Activated CD8-positive, alpha-beta T cell treated with anti-CD3 and anti-CD28 coated beads, Interleukin-2, amount 10 ng/mL, durations not matched to agents 7 days and 5 days (primary cell): ENCODE measurements around the gene NES. TPM values are rescaled to one million over a fixed set of nuclear protein-coding genes. Genes with fewer than 3 reads are reported as not detected.
A peak's percentile ranks its signal among the peaks of the same experiment; 100 is the strongest.

ENCODE experiments used
- ATAC-seq: fragments of 150-1000 bp; cut with Tn5 transposase; one replicate; pipeline ENCODE4 v1.10.0; 2021; ENCODE audit warnings: moderate library complexity
- CTCF ChIA-PET: fragments of 350-600 bp; sonication (Branson Sonifier 250); formaldehyde crosslinking; loops from one replicate; lab custom pipeline; 2021; ENCODE audit warnings: antibody characterized with exemption; lab: Charles Lee
- POLR2A ChIA-PET: fragments of 350-600 bp; sonication (Branson Sonifier 250); formaldehyde crosslinking; loops from one replicate; lab custom pipeline; 2021; ENCODE audit warnings: antibody characterized with exemption; lab: Charles Lee
- DNase-seq: peaks from one replicate; pipeline ENCODE4 v3.0.0-alpha.2; 2020
- H3K27ac Mint-ChIP-seq: one replicate; pipeline ENCODE4 v1.8.0; 2021; ENCODE audit warnings: mild to moderate bottlenecking, mixed read lengths
- H3K27me3 Mint-ChIP-seq: one replicate; pipeline ENCODE4 v1.8.0; 2021; ENCODE audit warnings: low read depth, mixed read lengths
- H3K36me3 Mint-ChIP-seq: one replicate; pipeline ENCODE4 v1.8.0; 2021; ENCODE audit warnings: low read depth, mixed read lengths
- H3K4me1 Mint-ChIP-seq: one replicate; pipeline ENCODE4 v1.8.0; 2021; ENCODE audit warnings: low read depth, mixed read lengths
- H3K4me3 Mint-ChIP-seq: one replicate; pipeline ENCODE4 v1.8.0; 2021; ENCODE audit warnings: mild to moderate bottlenecking, mixed read lengths
- H3K9me3 Mint-ChIP-seq: one replicate; pipeline ENCODE4 v1.8.0; 2022; ENCODE audit warnings: mixed read lengths; ENCODE audit not compliant: insufficient read depth
- total RNA-seq, 2 experiments: library from RNA; stranded (reverse); gene quantifications; one replicate each; pipeline ENCODE4 v1.2.3, GENCODE V29; 2021

The NES gene
- total RNA-seq, 2 experiments from 2014 or later = not detected

DNA sequence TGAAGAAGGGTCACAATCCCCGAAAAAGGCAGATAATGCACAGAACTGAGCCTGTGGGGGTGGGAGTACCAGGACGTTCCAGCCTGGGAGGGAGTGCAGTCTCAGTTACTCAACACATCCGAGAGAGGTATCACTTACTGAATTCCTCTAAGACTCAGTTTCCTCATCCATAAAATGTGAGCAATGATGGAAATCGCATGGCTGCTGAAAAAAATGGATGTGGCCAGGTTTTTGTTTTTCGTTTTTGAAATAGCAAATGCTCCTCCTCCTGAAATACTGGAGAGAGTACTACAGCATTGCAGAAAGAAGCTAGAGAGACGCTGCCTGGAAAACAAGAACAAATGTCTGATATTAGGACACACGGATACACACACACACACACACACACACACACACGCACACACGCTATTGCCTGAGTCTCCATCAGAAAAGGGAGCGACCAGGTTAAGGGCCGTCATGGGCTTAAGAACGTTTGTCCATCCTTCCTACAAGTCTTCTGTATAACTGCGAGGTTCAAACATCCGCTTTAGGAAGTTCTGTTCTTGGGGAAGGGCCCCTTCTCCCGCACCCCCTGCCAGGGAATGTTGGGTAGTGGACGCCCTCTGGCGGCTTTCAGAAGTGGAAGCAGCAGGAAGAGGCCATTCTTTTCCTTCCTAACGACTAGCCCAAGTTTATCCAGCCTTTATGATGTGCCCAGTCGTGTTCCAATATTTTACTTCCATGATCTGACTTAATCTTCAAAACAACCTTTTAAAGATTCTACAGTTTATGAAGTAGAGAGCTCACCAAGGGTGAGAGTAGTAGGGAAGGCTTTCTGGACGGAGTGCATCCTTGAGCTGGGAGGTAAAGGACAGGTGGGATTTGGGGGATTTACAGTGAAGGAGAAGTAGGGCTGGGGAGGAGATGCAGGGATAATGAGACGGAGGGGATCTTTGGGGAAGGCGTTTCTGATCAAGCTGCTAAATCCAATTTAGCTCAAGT is 699 bp upstream of the NES start:
- ChIA-PET CTCF (interaction anchor here (0.7 to 19.7 kb wide), 21 partner anchors 9 to 292 kb away, joined by 3 to 543 read pairs (median 5); partner anchors contain the start of genes ISG20L2, METTL25B and NTRK1), POLR2A (interaction anchor here (1.2 kb wide), 1 partner anchor 23 kb away, joined by 4 read pairs; no protein-coding TSS in a partner anchor)
- H3K27me3 Mint-ChIP-seq = peaks cover 69% of the 10 kb centered on the region
- DNase-seq = peak; percentile 41
- no peak overlapping the region for H3K27ac Mint-ChIP-seq
- H3K4me3 Mint-ChIP-seq = no peak overlapping the region
- H3K36me3 Mint-ChIP-seq = no peaks in the 10 kb centered on the region
- peaks cover 16% of the 10 kb centered on the region for H3K4me1 Mint-ChIP-seq
- ATAC-seq = peak; percentile 43
- no peaks in the 10 kb centered on the region for H3K9me3 Mint-ChIP-seq

GRCh38 chr1:156676114-156676819 is 940 bp downstream of the NES start:
- H3K9me3 Mint-ChIP-seq = no peaks in the 10 kb centered on the region
- H3K27me3 Mint-ChIP-seq = peaks cover 73% of the 10 kb centered on the region
- no peak for DNase-seq
- H3K4me3 Mint-ChIP-seq = no peak overlapping the region
- CTCF ChIA-PET = interaction anchor here (0.8 to 19.7 kb wide), 13 partner anchors 11 to 291 kb away, joined by 3 to 543 read pairs (median 5); partner anchors contain the start of genes CRABP2, HAPLN2, ISG20L2 and METTL25B
- no peak overlapping the region for H3K27ac Mint-ChIP-seq
- H3K4me1 Mint-ChIP-seq = peaks cover 16% of the 10 kb centered on the region
- no peak for ATAC-seq
- no peaks in the 10 kb centered on the region for H3K36me3 Mint-ChIP-seq
- POLR2A ChIA-PET = interaction anchor here (1.5 kb wide), 1 partner anchor 30 kb away, joined by 5 read pairs; no protein-coding TSS in a partner anchor

DNA sequence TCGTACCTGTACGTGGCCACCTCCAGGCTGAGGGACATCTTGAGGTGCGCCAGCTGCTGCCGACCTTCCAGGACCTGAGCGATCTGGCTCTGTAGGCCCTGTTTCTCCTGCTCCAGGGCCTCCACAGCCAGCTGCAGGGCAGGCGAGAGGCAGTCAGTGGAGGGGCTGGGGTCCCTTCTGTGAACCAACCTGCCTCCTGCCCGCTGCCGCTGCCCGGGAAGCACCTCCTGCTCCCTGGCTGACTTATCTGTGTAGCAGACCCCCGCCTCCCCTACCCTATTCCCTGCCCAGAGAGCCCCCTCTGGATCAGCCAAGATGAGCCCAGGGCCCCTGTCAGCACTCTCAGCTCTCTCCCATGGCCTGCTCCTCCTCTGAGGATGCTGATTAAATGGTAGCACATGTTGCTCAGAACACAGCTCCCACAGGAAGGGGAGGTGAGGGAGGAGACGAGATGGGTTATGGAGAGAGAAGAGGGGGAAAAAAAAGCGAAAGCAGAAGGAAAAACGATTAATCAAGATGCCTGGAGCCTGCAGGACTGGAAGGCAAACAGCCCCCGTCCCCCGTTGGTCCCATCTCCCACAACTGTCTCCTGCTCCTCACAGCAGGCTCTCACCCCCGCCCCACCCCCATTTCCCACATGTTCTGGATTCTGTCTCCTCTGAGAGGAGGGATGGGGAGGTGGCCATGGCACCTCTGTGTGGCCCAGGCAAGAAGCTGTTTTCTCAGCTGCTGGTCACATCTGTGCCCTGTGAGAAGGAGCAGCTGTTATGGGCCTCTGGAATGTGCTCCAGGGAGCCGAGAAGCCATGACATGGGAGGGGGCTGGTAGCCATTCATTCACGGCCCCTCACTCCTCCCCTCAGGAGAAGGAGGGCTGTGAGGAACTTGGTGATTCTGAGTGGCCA is 1.7 kb downstream of the NES start:
- Mint-ChIP-seq H3K9me3 (no peaks in the 10 kb centered on the region), H3K4me1 (peaks cover 16% of the 10 kb centered on the region), H3K27ac (no peak overlapping the region), H3K4me3 (no peak overlapping the region), H3K27me3 (peaks cover 72% of the 10 kb centered on the region), H3K36me3 (no peaks in the 10 kb centered on the region)
- CTCF ChIA-PET = interaction anchor here (0.8 to 19.7 kb wide), 10 partner anchors 10 to 56 kb away, joined by 3 to 543 read pairs (median 9); partner anchors contain the start of genes CRABP2, HAPLN2, ISG20L2 and METTL25B
- ATAC-seq = no peak
- DNase-seq = no peak
- POLR2A ChIA-PET = interaction anchor here (1.5 kb wide), 1 partner anchor 31 kb away, joined by 5 read pairs; no protein-coding TSS in a partner anchor

GRCh38 chr1:156673387-156674121 is 3.7 kb downstream of the NES start:
- Mint-ChIP-seq H3K27me3 (peaks cover 62% of the 10 kb centered on the region), H3K9me3 (no peaks in the 10 kb centered on the region), H3K4me1 (peaks cover 16% of the 10 kb centered on the region), H3K4me3 (no peak overlapping the region), H3K36me3 (no peaks in the 10 kb centered on the region), H3K27ac (no peak overlapping the region)
- DNase-seq (no peak), ATAC-seq (no peak)
- ChIA-PET POLR2A (no interaction called here), CTCF (interaction anchor here (1.2 kb wide), 1 partner anchor 13 kb away, joined by 3 read pairs; no protein-coding TSS in a partner anchor)

DNA sequence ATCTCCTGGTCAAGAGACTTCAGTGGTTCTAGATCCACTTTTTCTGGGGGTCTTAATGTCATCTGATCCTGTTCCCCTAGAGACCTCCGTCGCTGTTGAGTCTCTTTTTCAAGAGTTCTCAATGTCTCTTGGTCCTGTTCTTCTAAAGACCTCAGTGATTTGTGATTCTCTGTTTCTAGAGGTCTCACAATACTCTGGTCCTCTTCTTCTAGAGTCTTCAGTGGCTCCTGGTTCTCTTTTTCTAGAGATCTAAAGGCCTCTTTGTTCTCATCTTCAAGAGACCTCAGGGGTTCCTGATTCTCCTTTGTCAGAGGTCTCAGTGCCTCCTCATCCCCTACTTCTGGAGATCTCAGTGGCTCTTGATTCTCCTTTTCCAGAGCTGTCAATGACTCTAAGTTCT is 5.4 kb downstream of the NES start:
- ATAC-seq = no peak
- Mint-ChIP-seq H3K9me3 (no peaks in the 10 kb centered on the region), H3K36me3 (no peaks in the 10 kb centered on the region), H3K27me3 (peaks cover 46% of the 10 kb centered on the region), H3K4me3 (no peak overlapping the region), H3K4me1 (no peaks in the 10 kb centered on the region), H3K27ac (peak overlapping the region; percentile 37)
- DNase-seq = no peak
- ChIA-PET POLR2A (no interaction called here), CTCF (interaction anchor here (1.0 to 2.7 kb wide), 4 partner anchors 12 to 44 kb away, joined by 3 to 11 read pairs (median 6); partner anchors contain the start of gene CRABP2)

GRCh38 chr1:156670791-156671190 is 6.4 kb downstream of the NES start:
- H3K27ac Mint-ChIP-seq = no peak overlapping the region
- peaks cover 41% of the 10 kb centered on the region for H3K27me3 Mint-ChIP-seq
- no peaks in the 10 kb centered on the region for H3K36me3 Mint-ChIP-seq
- ChIA-PET CTCF (interaction anchor here (1.2 to 2.7 kb wide), 5 partner anchors 9 to 43 kb away, joined by 3 to 11 read pairs (median 5); partner anchors contain the start of gene CRABP2), POLR2A (no interaction called here)
- no peak overlapping the region for H3K4me3 Mint-ChIP-seq
- no peak for ATAC-seq
- no peak for DNase-seq
- peaks cover 1% of the 10 kb centered on the region for H3K4me1 Mint-ChIP-seq
- H3K9me3 Mint-ChIP-seq = no peaks in the 10 kb centered on the region

DNA sequence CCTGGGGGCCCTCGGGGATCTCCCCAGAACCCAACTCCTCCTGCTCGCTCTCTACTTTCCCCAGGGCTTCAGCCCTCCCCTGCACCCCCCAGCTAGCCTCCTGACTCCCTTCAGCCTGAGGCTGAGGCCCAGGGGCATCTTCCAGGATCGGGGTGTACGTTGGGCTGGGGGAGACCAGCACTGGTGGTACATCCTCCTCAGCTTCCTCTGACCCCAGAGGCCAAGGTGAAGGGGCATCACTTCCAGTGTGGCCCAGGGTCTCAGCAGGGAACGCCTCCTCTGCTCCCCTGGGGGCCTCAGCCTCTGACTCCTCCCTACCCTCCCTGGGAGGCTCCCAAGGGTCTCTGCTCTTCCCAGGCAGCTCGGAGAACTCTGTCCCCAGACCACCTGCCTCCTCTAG is 6.8 kb downstream of the NES start:
- ChIA-PET CTCF (interaction anchor here (1.2 to 2.7 kb wide), 4 partner anchors 9 to 43 kb away, joined by 3 to 11 read pairs (median 6); no protein-coding TSS in a partner anchor), POLR2A (no interaction called here)
- peaks cover 41% of the 10 kb centered on the region for H3K27me3 Mint-ChIP-seq
- DNase-seq = no peak
- H3K4me3 Mint-ChIP-seq = no peak overlapping the region
- no peaks in the 10 kb centered on the region for H3K36me3 Mint-ChIP-seq
- peaks cover 5% of the 10 kb centered on the region for H3K4me1 Mint-ChIP-seq
- H3K9me3 Mint-ChIP-seq = no peaks in the 10 kb centered on the region
- ATAC-seq = no peak
- no peak overlapping the region for H3K27ac Mint-ChIP-seq

GRCh38 chr1:156669794-156670193 is 7.4 kb downstream of the NES start:
- ChIA-PET CTCF (interaction anchor here (1.7 to 2.7 kb wide), 3 partner anchors 8 to 42 kb away, joined by 5 to 11 read pairs (median 7); no protein-coding TSS in a partner anchor), POLR2A (no interaction called here)
- H3K27ac Mint-ChIP-seq = no peak overlapping the region
- ATAC-seq = no peak
- H3K9me3 Mint-ChIP-seq = no peaks in the 10 kb centered on the region
- no peak for DNase-seq
- H3K4me1 Mint-ChIP-seq = peaks cover 10% of the 10 kb centered on the region
- H3K36me3 Mint-ChIP-seq = no peaks in the 10 kb centered on the region
- H3K4me3 Mint-ChIP-seq = no peak overlapping the region
- peaks cover 38% of the 10 kb centered on the region for H3K27me3 Mint-ChIP-seq

- CTCF ChIA-PET = no interaction called here
Observed at GRCh38 chr1:156668801-156669637, 8.2 kb downstream of the NES start.

More at GRCh38 chr1:156668801-156669637, 8.2 kb downstream of the NES start:
- Mint-ChIP-seq H3K27me3 (peaks cover 35% of the 10 kb centered on the region), H3K36me3 (no peaks in the 10 kb centered on the region), H3K9me3 (no peaks in the 10 kb centered on the region), H3K4me1 (peaks cover 18% of the 10 kb centered on the region), H3K4me3 (no peak overlapping the region), H3K27ac (no peak overlapping the region)
- no peak for DNase-seq
- POLR2A ChIA-PET = no interaction called here
- no peak for ATAC-seq
